GM19023 (cell line): Measurements from ENCODE around the gene PPP4R1.

Experiments
- ATAC-seq: cut with Tn5 transposase; IDR thresholded peaks from one replicate; pipeline ENCODE4 v1.9.1; 2021; ENCODE audit warnings: mild to moderate bottlenecking, moderate library complexity; ENCODE audit not compliant: unreplicated experiment

PPP4R1 gene

DNA sequence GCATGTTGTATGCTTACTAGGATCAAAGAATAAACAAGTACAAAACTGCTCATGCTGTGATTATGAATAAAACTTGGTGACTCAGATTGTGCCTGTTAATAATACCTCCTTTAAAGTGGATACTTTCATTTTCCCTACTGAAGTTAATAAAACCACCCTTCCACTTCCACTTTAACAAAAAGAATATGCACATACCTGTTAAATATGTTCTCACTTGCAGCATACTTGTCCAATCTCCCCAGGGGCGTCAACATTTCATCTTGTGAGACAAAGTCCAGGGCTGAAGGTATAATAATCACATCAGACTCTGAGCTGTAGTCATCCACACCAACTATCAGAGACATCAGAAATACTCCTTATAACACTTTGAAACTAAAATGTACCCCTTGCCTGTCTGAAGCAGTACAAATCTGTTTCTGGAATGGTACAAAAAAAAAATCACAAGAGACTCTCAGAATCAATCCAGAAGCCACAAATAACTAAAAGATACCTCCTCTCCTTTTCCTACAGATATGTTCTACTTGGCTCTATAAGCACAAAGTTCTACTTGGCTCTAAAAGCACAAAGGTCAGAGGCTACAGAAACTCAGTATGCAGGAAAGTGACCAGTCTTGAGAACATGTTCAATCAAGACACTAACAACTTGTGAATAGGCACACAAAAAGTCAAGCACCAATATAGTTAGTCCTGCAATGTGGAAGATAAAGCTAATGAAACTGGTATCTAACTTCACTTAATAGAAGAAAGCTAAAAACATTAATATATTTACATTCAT is 19.3 kb downstream of the PPP4R1 start:
- peak; percentile 60 for ATAC-seq

DNA sequence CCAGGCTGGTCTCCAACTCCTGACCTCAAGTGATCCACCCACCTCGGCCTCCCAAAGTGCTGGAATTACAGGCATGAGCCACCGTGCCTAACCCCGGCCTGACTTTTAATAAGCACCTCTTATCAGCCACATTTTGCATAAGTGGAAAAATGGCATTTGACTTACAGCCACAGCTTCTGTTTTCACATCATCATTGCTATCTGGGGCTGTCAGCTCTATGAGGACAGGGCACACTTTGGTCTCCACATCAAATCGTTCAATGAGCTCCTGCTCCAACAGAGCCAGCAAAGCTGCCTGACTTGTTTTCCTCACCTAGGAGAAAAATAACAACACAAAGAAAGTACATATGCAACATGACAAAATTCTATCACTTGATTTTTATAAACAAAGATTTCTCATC is 26.4 kb downstream of the PPP4R1 start:
- ATAC-seq: no peak

DNA sequence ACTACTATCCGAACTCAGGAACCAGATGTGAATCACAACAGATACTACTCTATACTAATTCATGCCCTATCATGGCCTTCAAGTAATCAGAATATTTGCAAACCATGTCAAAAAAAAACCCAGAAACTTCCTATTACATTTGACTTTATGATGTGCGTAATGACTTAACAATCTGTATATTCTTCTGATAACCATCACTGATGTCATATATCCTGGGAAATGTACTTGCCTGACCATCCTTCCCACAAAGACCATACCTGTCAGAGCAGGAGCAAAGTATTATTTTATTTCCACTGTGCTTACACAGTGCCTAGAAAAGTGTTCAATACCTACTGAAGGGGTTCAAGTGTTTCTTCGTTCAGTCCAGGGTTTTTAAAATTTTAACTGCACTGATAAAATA is 27.5 kb downstream of the PPP4R1 start:
- no peak for ATAC-seq

DNA sequence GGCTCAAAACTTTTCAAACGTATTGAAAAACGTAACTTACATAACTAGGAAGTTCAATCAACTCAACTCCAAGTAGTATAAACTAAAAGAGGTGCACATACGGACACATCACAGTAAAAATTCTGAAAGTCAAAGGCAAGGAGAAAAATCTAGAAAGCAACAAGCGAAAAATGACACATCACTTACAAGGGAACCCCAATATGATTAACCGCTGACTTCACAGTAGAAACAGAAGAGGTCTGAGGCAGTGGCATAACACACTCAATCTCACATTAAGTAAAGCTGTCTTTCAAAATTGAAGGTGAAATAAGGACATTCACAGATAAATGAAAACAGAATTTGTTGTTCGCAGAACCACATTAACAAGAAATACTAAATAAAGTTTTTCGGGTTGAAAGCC is 32.7 kb downstream of the PPP4R1 start:
- no peak for ATAC-seq

DNA sequence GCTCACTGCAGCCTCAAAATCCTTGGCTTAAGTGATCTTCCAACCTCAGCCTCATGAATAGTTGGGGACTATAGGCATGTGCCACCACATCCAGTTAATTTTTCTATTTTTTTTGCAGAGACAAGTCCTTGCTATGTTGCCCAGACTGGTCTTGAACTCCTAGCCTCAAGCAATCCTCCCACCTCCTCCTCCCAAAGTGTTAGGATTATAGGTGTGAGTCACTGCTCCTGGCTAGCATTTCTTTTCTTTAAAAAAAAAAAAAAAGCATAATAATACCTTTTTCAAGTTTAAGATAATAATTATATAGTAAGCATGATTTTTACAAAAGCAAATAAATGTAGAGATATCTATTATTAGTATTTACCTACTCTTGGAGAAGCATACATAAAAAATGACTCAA is 36.1 kb downstream of the PPP4R1 start:
- no peak for ATAC-seq

DNA sequence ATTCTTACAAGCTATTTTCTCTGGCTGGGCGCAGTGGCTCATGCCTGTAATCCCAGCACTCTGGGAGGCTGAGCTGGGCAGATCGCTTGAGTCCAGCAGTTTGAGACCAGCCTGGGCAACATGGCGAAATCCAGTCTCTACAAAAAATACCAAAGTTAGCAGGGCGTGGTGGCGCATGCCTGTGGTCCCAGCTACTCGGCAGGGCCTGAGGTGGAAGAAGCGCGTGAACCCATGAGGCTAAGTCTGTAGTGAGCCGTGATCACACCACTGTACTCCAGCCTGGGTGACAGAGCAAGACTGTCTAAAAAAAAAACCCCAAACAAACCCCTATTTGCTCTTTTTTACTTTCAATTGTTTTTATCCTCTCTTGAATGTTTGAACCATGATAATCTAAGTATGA is 37.0 kb downstream of the PPP4R1 start:
- ATAC-seq: no peak

DNA sequence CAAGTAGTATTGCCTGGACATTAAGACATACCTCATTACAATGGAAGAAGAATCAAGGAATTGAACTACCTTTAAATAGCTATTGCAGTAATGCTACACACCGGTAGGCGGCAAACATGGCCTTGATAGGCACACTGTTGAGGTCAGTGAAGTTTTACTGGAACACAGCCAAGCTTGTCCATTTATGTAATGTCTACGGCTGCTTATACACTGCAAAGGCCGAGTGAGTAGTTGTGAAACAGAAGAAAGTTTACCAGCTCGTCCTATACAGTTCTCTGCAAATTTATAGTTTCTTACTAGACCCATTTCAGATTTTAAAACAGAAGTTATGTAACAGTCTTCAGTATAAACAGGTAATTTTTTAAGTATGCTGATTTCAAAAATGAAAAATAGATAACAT is 38.8 kb downstream of the PPP4R1 start:
- ATAC-seq: no peak

DNA sequence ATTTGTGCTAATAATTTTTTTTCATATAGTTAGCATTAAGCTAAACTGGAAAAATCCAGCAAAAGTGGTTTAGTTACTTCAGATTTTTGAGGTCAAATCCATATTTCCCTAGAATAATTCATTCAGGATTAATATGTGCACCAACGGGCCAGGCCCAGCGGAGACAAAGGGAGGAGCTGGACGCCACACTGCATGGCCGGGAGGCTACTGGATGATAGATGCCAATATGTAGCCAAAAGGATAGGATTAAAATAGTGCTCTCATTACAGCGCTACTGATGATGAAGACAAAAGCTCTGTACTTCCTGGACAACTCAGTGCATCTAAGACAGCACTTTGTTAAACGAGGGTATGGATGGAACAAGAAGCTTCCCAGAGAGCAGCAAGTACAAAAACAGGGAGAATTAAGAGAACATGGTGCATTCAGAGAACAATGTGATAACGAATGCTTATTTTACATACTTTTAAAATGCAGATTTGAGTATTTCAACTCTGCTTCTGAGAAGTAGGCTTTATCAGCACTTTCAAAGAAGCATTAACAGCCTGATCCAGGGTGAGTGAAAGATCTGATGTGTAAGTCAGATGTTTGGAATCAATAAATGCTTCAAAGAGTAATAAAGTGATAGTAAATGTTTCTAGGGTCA is 39.8 kb downstream of the PPP4R1 start:
- ATAC-seq: no peak

DNA sequence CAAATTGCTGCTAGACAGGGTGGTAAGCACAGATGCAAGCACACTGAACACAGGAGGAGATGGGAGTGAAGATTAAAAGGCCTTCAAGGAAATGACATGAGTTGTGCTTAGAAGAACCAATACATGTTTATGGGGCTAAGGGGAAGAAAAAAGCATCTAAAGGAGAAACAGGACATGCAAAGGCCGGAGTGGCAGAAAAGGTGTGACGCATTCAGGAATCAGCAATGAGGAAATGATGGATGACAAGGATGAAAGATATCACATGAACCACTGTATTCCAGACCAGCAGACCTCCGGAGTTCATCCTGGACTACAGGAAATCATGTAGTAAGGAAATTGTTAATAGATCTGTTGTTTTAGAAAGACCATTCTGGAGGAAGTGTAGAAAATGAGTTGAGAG is 42.8 kb downstream of the PPP4R1 start:
- no peak for ATAC-seq

DNA sequence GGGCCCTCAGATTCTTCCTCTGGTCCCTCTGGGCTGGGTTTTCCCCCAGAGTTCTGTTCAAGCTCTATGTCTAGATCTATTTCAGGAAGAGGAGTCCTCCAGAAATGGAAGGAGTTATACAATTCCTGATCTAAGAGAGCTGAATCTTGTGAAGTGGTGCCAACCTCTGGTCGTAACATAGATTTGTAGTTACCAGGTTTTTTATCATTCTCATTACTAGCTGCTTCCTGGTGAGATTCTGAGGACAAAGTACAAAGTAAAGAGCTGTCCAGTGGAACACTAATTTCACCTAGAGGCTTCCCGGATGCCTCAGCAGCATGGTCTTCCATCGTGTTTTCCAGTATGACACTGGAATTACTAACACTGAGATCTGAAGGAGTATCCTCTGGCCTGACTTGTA is 44.1 kb downstream of the PPP4R1 start:
- no peak for ATAC-seq

DNA sequence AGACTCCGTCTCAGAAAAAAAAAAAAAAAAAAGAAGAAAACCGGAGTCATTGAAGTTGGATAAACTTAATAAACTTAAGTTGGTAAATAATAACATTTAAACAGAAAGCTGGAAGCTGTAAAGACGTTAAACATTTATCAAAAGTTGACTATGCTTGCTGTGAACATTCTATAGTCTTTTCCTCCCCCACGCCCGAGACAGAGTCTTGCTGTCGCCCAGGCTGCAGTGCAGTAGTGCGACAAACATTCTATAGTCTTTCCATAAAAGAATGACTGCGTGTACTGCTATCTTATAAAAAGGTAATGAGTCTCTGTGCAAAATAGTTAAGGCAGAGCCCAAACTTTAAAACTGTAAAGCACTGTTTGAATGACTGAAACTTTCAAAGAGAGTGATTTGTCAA is 45.2 kb downstream of the PPP4R1 start:
- no peak for ATAC-seq

DNA sequence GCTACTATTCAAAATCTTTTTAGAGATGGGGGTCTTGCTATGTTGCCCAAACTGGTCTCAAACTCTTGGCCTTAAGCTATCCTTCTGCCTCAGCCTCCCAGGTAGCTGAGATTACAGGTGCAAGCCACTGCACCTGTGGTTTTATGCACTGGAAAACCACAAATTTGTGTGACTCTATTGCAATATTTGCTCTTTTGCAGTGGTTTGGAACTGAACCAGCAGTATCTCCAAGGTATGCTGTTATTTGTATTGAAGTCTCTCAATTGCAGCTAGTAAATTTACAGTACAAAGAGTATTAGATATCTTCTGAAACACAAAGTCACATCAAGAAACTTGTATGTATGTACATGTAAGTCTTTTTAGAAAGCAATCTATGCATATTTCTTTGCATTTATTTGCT is 46.2 kb downstream of the PPP4R1 start:
- ATAC-seq: no peak

DNA sequence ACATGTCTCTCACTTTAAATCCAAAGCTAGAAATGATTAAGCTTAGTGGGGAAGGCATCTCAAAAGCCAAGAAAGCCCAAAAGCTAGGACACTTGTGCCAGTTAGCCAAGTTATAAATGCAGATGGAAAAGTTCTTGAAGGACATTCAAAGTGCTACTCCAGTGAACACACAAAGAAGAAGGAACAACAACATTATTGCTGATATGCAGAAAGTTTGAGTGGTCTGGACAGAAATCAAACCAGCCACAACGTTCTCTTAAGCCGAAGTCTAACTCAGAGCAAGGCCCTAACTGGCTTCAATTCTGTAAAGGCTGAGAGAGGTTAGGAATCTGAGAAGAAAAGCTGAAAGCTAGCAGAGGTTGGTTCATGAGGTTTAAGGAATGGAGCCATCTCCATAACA is 49.0 kb downstream of the PPP4R1 start:
- ATAC-seq: no peak

DNA sequence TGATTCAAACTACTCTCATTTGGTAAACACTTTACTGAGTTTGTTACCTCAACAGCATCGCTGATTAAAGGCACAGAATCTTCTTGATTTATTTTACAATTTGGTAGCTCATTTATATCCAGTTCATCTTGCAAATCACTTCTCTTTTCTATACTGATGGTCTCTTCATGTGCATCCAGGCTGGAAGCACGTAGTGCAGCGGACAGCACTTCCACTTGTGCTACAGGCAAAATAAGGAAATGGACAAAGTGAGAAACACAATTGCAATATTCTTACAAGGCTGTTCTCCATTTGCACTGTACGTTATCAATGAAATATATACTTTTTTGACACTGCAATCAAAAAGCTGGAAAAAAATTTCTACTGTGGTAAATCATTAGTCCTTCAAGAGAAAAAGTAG is 51.0 kb downstream of the PPP4R1 start:
- no peak for ATAC-seq

DNA sequence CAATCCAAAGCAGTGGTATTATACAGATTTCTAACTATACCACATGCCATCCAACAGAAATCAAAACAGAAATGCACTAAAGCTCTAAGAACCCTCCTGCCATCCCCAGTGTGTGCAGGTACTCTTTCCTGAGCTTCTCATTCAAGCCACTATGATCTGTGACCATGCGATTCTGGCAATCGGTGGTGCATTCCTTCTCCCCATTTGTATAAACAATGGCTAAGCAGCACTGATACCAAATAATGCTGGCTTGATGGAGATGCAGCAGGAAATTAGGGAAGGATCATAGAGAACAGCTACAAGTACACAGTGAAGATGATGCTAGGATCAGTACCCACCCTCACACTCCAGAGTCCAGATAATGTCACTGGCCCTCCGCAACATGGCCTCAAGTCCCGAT is 51.8 kb downstream of the PPP4R1 start:
- no peak for ATAC-seq

DNA sequence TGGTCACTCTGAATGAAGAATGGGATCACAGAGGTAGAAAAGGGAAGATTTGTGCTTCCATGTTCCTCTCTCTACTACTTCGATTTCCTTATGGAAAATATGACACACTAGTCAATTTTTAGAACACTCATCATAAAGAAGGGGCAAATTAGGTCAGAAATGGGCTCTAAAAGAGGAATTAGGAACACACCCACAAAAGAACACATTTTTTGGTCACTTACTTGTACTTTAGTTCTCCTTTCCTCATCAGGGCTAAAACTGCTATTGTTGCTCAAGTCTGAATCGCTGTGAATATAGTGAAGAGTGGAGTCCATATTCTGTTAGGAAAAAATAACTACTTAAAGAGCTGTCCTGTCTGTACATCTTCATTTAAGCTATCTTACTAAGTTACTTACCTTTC is 52.6 kb downstream of the PPP4R1 start:
- no peak for ATAC-seq

DNA sequence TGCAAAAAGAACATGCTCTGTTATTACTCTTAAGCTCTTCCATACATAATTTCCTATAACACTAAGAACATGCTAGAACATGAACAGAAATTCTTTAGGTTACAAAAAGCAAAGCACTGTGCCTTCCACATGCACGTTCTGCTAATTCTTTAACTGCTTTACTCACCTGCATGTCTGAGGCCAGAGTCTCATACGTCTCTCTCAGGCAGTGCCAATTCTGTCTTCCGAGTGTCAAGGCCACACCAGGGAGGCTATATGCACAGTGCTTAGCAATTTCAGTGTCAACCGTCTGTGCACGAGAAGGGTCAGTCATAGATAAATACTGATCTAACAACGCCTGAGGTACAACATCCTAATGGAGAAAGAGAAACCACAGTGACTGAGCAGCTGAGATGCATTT is 55.1 kb downstream of the PPP4R1 start:
- no peak for ATAC-seq

DNA sequence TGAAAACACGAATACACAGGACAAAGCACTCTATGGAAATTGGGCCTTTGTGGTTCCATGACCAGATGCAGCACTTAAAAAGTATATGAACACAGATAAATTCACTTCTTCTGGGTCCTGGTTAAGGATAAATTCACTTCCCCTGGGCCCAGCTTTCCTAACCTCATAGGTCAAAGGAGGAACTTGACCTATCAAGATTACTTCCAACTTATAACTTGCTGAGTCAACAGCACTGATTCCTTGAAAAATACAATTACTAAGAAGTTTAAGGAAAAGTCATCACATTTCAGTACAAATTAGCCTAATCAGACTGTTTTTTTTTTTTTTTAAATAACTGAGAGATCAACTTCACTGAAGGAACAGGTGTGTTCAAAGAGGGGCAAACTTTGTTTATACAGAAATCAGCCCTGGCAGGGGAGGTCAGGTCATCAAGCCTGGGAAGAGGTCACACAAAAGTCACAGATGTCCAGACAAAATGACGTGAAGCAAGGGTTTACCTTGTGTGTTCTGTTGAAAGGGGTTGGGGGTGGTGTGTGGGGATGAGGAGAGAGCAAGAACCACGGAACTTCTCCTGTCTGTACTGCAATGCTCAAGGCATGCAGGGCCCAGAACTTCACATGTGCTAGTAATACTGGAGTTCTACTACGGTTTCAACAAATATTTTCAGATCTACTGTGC is 55.8 kb downstream of the PPP4R1 start:
- no peak for ATAC-seq

DNA sequence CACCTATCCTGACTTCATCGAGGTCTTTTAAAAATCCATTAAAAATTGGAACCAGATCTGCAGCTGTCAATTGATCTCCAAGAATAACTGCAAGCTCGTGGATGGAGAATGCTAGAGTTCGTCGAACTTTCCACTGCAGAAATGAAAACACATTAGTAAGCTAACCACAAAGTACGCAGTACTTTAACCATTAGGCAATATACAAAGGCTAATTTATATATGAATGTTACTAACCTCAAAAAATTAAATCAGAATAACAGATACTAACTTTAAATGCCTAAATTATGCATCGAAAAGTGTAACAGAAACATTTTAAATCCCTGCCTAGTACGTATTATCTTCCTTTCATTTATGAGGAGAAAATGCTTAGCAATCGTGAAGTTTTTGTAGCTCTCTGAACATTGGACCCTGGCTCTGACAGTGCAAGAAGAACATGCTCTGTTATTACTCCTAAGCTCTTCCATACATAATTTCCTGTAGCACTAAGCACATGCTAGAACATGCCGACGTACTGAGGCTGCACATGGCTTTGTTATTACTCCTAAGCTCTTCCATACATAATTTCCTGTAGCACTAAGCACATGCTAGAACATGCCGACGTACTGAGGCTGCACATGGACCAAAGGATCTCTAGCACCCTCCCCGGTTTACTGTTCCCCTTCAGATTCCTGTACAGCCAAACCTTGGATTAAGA is 57.0 kb downstream of the PPP4R1 start:
- ATAC-seq: no peak

DNA sequence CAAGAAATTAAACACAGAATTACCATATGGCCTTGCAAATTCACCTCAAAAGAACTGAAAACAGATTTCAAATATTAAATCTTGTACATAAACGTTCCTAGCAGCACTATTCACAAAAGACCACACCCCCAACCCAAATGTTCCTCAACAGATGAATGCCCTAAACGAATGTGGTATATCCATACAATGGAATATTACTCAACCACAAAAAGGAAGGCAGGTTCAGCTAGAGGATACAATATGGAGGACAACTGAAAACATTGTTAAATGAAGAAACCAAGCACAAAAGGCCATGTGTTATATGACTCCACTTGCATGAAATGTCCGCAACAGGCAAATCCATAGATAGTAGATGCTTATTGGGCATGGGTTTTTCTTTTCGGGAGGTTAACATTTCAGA is 61.7 kb downstream of the PPP4R1 start:
- ATAC-seq: no peak

DNA sequence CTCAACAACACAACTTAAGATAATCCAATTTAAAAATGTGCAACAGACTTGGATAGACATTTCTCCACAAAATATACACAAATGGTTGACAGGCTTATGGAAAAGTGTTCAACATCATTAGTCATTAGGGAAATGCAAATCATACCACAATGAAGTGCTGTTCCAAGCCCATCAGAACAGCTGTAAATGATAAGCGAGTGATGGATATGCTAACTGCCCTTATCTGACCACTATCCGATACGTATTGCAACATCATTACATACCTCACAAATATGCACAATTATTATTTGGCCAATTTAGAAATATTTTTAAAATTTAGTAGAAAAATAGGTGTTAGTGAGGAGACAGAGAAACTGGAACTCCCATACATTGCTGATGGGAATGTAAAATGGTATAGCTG is 62.2 kb downstream of the PPP4R1 start:
- no peak for ATAC-seq

DNA sequence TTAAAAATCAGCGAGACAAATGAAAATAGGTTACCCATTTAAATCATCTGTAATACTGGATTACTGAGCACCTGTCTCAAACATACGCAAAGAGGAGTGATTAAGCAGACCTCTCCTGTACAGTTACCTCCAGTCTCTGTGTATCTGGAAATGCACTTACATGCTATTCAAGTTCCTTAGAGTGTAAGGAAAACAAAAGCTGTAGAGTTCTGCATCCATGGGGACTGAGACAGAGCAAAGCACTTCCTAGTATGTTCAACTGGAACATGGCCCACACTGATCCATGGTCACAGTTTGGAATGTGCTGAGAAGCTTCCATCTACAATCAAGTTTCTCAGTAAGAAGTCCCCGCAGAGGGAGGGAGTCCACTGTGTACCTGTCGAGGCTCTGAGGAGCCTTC is 63.9 kb downstream of the PPP4R1 start:
- no peak for ATAC-seq
